HS-5 (cell line): Measurements from ENCODE around the gene MED31.
"Not testable (repeated sequence)": the region's sequence is repeated elsewhere in the genome, so short reads cannot be mapped to it uniquely, and the experiment has no call there.

ENCODE experiments used
- DNase-seq: peaks from one replicate; pipeline ENCODE4 v3.0.0-alpha.2; 2012; ENCODE audit warnings: low read depth

Gene MED31

GRCh38 chr17:6655732-6656361 is 4.4 kb upstream of the MED31 start:
- DNase-seq, result not testable (repeated sequence)

- no peak for DNase-seq
Measured at GRCh38 chr17:6654841-6655731, 3.7 kb upstream of the MED31 start.

- DNase-seq, result no peak
Measured at GRCh38 chr17:6651919-6652452, 581 bp upstream of the MED31 start.

GRCh38 chr17:6648181-6648580 is 3.2 kb downstream of the MED31 start:
- no peak for DNase-seq

GRCh38 chr17:6643451-6644125 is 7.8 kb downstream of the MED31 start:
- DNase-seq, result no peak

GRCh38 chr17:6642592-6642991 is 8.8 kb downstream of the MED31 start:
- no peak for DNase-seq

GRCh38 chr17:6641247-6641863 is 10.1 kb downstream of the MED31 start:
- no peak for DNase-seq

GRCh38 chr17:6640536-6641246 is 10.7 kb downstream of the MED31 start, which contains the start of the genes KIAA0753 and TXNDC17:
Gene KIAA0753 (minus strand): TSS chr17:6640711. CDS start chr17:6635103, 5,608 bp downstream.
Gene TXNDC17 (plus strand): TSS chr17:6641060. CDS start chr17:6641083, 23 bp downstream.
- DNase-seq, result peak; percentile 85

- no peak for DNase-seq
Measured at GRCh38 chr17:6639586-6640535, 11.5 kb downstream of the MED31 start.

- no peak for DNase-seq
Measured at GRCh38 chr17:6639014-6639585, 12.3 kb downstream of the MED31 start.

- no peak for DNase-seq
Measured at GRCh38 chr17:6638046-6638908, 13.1 kb downstream of the MED31 start.

- DNase-seq, result no peak
Measured at GRCh38 chr17:6637458-6637840, 14.0 kb downstream of the MED31 start.

GRCh38 chr17:6636616-6637457 is 14.6 kb downstream of the MED31 start:
- DNase-seq, result no peak

- no peak for DNase-seq
Measured at GRCh38 chr17:6636105-6636504, 15.3 kb downstream of the MED31 start.

GRCh38 chr17:6633263-6633662 is 18.1 kb downstream of the MED31 start:
- no peak for DNase-seq

- DNase-seq, result no peak
Measured at GRCh38 chr17:6632530-6632929, 18.9 kb downstream of the MED31 start.

GRCh38 chr17:6630390-6630789 is 21.0 kb downstream of the MED31 start:
- DNase-seq, result no peak

- no peak for DNase-seq
Measured at GRCh38 chr17:6627019-6627418, 24.4 kb downstream of the MED31 start.
